Adrenal gland (tissue), 5 donors: ENCODE results near the gene SLX4.

Source experiments
- POLR2A ChIP-seq, 2 donors: fragments of 450-650 bp; IDR thresholded peaks; one replicate each; pipeline ENCODE4 v1.6.1; 2017; ENCODE audit warnings: antibody characterized with exemption in 2 of 2, mild to moderate bottlenecking in 2 of 2, moderate library complexity in 1 of 2
- TF ChIP-seq, protein P1 (sequence below), 6 experiments: fragments of 450-650 bp in 4 of 6; fragments of 200-600 bp in 2 of 6; sonication (generic) in 1 of 6; IDR thresholded peaks; 1 replicate in 5 of 6; 2 replicates in 1 of 6; pipeline versions ENCODE4 v1.5.1 to v1.8.0; 2016 to 2021; ENCODE audit warnings: antibody characterized with exemption in 6 of 6, mild to moderate bottlenecking in 2 of 6, moderate library complexity in 1 of 6
- donor health status: DM: no; HTN: no; CAD: no.

- TF ChIP-seq, protein P1, sequence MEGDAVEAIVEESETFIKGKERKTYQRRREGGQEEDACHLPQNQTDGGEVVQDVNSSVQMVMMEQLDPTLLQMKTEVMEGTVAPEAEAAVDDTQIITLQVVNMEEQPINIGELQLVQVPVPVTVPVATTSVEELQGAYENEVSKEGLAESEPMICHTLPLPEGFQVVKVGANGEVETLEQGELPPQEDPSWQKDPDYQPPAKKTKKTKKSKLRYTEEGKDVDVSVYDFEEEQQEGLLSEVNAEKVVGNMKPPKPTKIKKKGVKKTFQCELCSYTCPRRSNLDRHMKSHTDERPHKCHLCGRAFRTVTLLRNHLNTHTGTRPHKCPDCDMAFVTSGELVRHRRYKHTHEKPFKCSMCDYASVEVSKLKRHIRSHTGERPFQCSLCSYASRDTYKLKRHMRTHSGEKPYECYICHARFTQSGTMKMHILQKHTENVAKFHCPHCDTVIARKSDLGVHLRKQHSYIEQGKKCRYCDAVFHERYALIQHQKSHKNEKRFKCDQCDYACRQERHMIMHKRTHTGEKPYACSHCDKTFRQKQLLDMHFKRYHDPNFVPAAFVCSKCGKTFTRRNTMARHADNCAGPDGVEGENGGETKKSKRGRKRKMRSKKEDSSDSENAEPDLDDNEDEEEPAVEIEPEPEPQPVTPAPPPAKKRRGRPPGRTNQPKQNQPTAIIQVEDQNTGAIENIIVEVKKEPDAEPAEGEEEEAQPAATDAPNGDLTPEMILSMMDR (IDR thresholded peaks at IDR 0.05), result no peak
- TF ChIP-seq POLR2A (IDR thresholded peaks at IDR 0.05), result no peak
Measured at GRCh38 chr16:3650631-3651265, 39.3 kb upstream of the SLX4 start.
